ENCODE results near the gene OR8J3.
"Not testable (repeated sequence)": the region's sequence is repeated elsewhere in the genome, so short reads cannot be mapped to it uniquely, and the experiment has no call there.

The OR8J3 gene, protein sequence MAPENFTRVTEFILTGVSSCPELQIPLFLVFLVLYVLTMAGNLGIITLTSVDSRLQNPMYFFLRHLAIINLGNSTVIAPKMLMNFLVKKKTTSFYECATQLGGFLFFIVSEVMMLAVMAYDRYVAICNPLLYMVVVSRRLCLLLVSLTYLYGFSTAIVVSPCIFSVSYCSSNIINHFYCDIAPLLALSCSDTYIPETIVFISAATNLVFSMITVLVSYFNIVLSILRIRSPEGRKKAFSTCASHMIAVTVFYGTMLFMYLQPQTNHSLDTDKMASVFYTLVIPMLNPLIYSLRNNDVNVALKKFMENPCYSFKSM

DNA sequence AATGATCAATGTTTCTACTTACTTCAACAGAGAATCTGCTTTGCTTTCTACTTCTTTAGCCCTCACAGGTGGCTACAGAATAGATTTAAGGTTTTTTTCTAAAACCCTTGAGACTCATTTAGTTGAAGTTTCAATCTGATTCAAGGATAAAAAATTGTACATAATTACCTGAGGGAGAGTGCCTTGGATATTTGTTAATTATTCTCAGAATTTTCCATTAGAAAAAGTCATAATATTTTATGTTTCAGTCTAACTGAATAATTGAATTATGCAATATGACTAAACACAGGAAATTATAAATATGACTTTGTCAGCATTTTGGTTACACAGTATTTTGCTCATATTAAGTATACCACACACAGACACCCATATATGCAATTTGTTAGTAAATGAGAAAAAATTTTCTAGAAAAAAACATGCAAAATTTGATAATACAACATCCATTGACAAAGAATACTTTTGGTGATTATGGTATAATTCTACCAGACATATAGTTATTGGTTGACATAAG lies at the start of gene OR8J3:
Gene OR8J3, minus strand, starts transcription at position 51 of the 511 bp plus-strand sequence. CDS start 2,483 bp downstream, outside the sequence.
- FAIRE-seq = no peak

- FAIRE-seq = no peak
Measured at GRCh38 chr11:56188602-56189001, 48.6 kb upstream of the OR8J3 start.

- FAIRE-seq = no peak
Measured at GRCh38 chr11:56183459-56183858, 43.5 kb upstream of the OR8J3 start.

GRCh38 chr11:56176318-56176717 lies 36.3 kb upstream of the OR8J3 start, which contains the start of gene OR5J2:
TSS of gene OR5J2 (plus strand) at chr11:56176618. CDS start at chr11:56176618, 0 bp downstream.
- FAIRE-seq = no peak

DNA sequence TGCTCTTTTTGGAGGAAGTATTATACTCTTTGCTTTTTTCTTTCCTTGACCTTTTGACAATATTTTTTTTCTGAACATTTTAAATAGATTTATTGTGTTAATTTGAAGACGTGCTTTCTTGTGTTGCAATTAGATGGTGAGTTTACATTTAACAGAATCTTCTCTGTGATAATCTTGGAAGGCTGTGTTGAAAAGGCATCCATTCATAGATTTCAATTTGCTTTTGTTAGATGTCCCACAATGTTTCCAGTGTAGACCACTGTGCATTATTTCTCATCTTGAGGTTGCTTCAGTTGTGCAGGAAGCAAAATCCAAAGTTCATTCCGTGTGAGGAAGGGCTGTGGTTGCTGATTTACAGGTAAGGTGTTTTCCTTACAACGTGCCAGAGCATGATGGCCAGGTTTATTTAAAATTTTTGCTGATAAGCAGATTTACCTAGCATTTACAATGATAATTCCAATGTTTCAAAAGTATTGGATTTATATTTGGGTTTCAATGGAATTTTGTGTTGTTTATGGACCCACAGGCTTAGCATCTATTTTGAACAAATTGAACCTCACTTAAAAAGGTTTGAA lies 32.3 kb upstream of the OR8J3 start:
- no peak for FAIRE-seq

DNA sequence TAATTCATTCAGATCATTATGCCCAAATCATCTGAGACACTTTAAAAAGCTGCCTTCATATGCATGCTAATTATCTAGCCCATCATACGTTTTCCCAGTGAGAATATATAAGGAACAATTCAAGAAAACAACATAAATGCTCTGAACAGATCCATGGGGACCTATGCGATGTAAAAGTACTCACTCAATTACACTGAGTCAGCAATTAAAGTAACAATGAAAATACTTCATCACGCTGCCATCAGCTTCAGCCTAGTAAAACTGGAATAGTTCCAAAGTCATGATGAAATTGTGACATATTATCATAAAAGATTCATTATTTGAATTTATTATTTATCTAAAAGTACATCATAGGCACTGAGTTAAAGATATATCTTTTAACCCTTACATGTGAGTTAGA lies 23.8 kb upstream of the OR8J3 start:
- no peak for FAIRE-seq

- FAIRE-seq = no peak
Measured at GRCh38 chr11:56160217-56160616, 20.2 kb upstream of the OR8J3 start, which contains the start of gene OR8K5. TSS of gene OR8K5 (minus strand) at chr11:56160317. CDS start at chr11:56160317, 0 bp downstream.

GRCh38 chr11:56152333-56152732 lies 12.3 kb upstream of the OR8J3 start:
- no peak for FAIRE-seq

DNA sequence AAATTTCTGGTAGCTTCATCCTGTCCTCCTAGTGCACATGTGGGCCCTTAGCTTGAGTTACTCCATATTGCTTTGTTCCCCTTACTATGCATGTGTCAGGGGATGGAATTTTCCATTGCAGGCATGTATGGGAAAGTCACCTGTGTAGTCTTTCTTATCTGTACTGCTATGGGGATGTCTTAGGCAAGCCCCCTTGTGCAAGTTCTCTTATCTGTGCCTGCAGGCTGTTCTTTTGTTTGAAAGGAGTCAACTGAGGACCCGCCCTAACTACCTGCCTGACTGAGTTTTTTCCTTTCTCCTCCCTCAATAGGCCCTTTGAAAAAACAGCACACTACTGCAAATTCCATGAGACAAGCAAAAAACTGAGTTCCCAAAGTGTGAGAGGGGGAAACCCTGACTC lies 11.4 kb upstream of the OR8J3 start:
- no peak for FAIRE-seq

DNA sequence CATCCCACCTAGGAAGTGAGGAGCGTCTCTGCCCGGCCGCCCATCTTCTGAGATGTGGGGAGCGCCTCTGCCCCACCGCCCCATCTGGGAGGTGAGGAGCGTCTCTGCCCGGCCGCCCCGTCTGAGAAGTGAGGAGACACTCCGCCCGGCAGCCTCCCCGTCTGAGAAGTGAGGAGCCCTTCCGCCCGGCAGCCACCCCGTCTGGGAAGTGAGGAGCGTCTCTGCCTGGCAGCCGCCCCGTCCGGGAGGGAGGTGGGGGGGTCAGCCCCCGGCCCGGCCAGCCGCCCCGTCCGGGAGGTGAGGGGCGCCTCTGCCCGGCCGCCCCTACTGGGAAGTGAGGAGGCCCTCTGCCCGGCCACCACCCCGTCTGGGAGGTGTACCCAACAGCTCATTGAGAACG lies 3.7 kb upstream of the OR8J3 start:
- FAIRE-seq = not testable (repeated sequence)

GRCh38 chr11:56122073-56122472 lies 17.9 kb downstream of the OR8J3 start, which contains the start of gene OR8H3:
TSS of gene OR8H3 (plus strand) at chr11:56122373. CDS start at chr11:56122373, 0 bp downstream.
- FAIRE-seq = no peak

GRCh38 chr11:56103210-56103737 lies 36.7 kb downstream of the OR8J3 start, which contains the start of gene OR8H2:
TSS of gene OR8H2 (plus strand) at chr11:56103687. CDS start at chr11:56105043, 1,356 bp downstream.
- peak; percentile 94 for FAIRE-seq

DNA sequence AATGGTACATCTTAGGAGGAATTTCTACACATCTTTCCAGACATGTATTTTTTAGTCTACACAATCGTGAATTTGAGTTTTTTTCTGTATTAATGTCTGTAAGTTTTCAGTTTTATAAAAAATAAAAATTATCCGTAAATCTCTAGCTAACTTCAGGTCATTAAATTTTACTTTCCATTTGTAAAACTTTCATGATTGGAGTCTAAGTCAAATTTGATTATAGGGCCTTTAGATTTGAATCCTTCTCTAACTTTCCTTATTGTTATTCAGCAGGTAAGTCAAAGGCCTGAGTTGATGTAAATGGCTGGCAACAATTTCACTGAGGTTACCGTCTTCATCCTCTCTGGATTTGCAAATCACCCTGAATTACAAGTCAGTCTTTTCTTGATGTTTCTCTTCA lies 47.0 kb downstream of the OR8J3 start, which contains the start of gene OR8I2:
Gene OR8I2, plus strand, starts transcription at position 301 of the 400 bp plus-strand sequence. Its CDS starts 0 bp downstream, at position 301.
- no peak for FAIRE-seq

GRCh38 chr11:56089697-56090096 lies 50.3 kb downstream of the OR8J3 start:
- FAIRE-seq = no peak
